Activated CD8-positive, alpha-beta memory T cell treated with anti-CD3 and anti-CD28 coated beads, Interleukin-2, amount 50 U/mL, for 48 hours (primary cell): ENCODE results near the gene EIF4E.
"Not testable (repeated sequence)": the region's sequence is repeated elsewhere in the genome, so short reads cannot be mapped to it uniquely, and the experiment has no call there.

Experiments
- DNase-seq: peaks from one replicate; pipeline ENCODE4 v3.0.0-alpha.2; 2020

Gene EIF4E

GRCh38 chr4:98930311-98930865 is 1.5 kb upstream of the EIF4E start:
- DNase-seq: no peak

GRCh38 chr4:98929341-98930267 is 671 bp upstream of the EIF4E start:
- peak; percentile 78 for DNase-seq

- peak; percentile 85 for DNase-seq
Observed at GRCh38 chr4:98928131-98928504, 815 bp downstream of the EIF4E start.

- DNase-seq: not testable (repeated sequence)
Observed at GRCh38 chr4:98926257-98926656, 2.7 kb downstream of the EIF4E start.

- DNase-seq: no peak
Observed at GRCh38 chr4:98921292-98921691, 7.6 kb downstream of the EIF4E start.

- DNase-seq: no peak
Observed at GRCh38 chr4:98919996-98920395, 8.9 kb downstream of the EIF4E start.

- DNase-seq: not testable (repeated sequence)
Observed at GRCh38 chr4:98910728-98911127, 18.2 kb downstream of the EIF4E start.

GRCh38 chr4:98909646-98910401 is 19.1 kb downstream of the EIF4E start:
- no peak for DNase-seq

- no peak for DNase-seq
Observed at GRCh38 chr4:98908703-98909262, 20.1 kb downstream of the EIF4E start.

- DNase-seq: no peak
Observed at GRCh38 chr4:98908182-98908581, 20.8 kb downstream of the EIF4E start.

GRCh38 chr4:98905839-98906238 is 23.1 kb downstream of the EIF4E start:
- no peak for DNase-seq

GRCh38 chr4:98905297-98905696 is 23.6 kb downstream of the EIF4E start:
- DNase-seq: no peak

GRCh38 chr4:98903963-98904362 is 25.0 kb downstream of the EIF4E start:
- no peak for DNase-seq

- no peak for DNase-seq
Observed at GRCh38 chr4:98903561-98903960, 25.4 kb downstream of the EIF4E start.

- no peak for DNase-seq
Observed at GRCh38 chr4:98899277-98899676, 29.7 kb downstream of the EIF4E start.

- no peak for DNase-seq
Observed at GRCh38 chr4:98891478-98892337, 37.2 kb downstream of the EIF4E start.

- no peak for DNase-seq
Observed at GRCh38 chr4:98890702-98891455, 38.1 kb downstream of the EIF4E start.

GRCh38 chr4:98887145-98887544 is 41.8 kb downstream of the EIF4E start:
- no peak for DNase-seq

GRCh38 chr4:98886382-98886781 is 42.6 kb downstream of the EIF4E start:
- DNase-seq: not testable (repeated sequence)

GRCh38 chr4:98880884-98881283 is 48.0 kb downstream of the EIF4E start:
- not testable (repeated sequence) for DNase-seq

- DNase-seq: no peak
Observed at GRCh38 chr4:98879515-98879914, 49.4 kb downstream of the EIF4E start.

GRCh38 chr4:98873059-98873458 is 55.9 kb downstream of the EIF4E start:
- no peak for DNase-seq
